Measurements from ENCODE around the gene NECAB2. TPM values are rescaled to one million over a fixed set of nuclear protein-coding genes. Genes with fewer than 3 reads are reported as not detected.
A peak's percentile ranks its signal among the peaks of the same experiment; 100 is the strongest.

Gene NECAB2
- total and polyA plus RNA-seq, 2 experiments from 2014 or later: 1.6 to 5.1 TPM

GRCh38 chr16:84021488-84021887 is 53.4 kb downstream of the NECAB2 start:
- no peak overlapping the region for H3K4me2 ChIP-seq
- TF ChIP-seq, protein P1, sequence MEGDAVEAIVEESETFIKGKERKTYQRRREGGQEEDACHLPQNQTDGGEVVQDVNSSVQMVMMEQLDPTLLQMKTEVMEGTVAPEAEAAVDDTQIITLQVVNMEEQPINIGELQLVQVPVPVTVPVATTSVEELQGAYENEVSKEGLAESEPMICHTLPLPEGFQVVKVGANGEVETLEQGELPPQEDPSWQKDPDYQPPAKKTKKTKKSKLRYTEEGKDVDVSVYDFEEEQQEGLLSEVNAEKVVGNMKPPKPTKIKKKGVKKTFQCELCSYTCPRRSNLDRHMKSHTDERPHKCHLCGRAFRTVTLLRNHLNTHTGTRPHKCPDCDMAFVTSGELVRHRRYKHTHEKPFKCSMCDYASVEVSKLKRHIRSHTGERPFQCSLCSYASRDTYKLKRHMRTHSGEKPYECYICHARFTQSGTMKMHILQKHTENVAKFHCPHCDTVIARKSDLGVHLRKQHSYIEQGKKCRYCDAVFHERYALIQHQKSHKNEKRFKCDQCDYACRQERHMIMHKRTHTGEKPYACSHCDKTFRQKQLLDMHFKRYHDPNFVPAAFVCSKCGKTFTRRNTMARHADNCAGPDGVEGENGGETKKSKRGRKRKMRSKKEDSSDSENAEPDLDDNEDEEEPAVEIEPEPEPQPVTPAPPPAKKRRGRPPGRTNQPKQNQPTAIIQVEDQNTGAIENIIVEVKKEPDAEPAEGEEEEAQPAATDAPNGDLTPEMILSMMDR (conservative IDR thresholded peaks at IDR 0.05; ENCODE audit: low read depth in 2 of 2): no peak
- TF ChIP-seq EZH2 (IDR thresholded peaks at IDR 0.05; ENCODE audit: low read depth, unreplicated experiment) (no peak), ETS1 (IDR thresholded peaks at IDR 0.05) (no peak)
- DNase-seq (ENCODE audit: low spot score) (no peak), ATAC-seq (no peak)
- H3K4me1 ChIP-seq (ENCODE audit: insufficient read depth): no peaks in the 10 kb centered on the region
- no peaks in the 10 kb centered on the region for H3K27me3 ChIP-seq (ENCODE audit: insufficient read depth)
- no peaks in the 10 kb centered on the region for H3F3A ChIP-seq (replicated peaks; ENCODE audit: low read depth)
- H3K27ac Mint-ChIP-seq: no peak overlapping the region
- H4K20me1 ChIP-seq (replicated peaks; ENCODE audit: insufficient read depth): no peaks in the 10 kb centered on the region
- no peak overlapping the region for H3K4me3 Mint-ChIP-seq
- H3K27me3 Mint-ChIP-seq (ENCODE audit: insufficient read depth, low read depth, poor library complexity): peaks cover 12% of the 10 kb centered on the region
- H3K9me2 ChIP-seq (ENCODE audit: insufficient read depth): no peaks in the 10 kb centered on the region
- H3K36me3 ChIP-seq (ENCODE audit: insufficient read depth): no peaks in the 10 kb centered on the region
- H3K36me3 Mint-ChIP-seq (ENCODE audit: low read depth): peaks cover 13% of the 10 kb centered on the region
- H2AFZ ChIP-seq: no peak overlapping the region
- H3K4me3 ChIP-seq: no peak overlapping the region
- H3K27ac ChIP-seq (ENCODE audit: low read depth): no peak overlapping the region
- peaks cover 29% of the 10 kb centered on the region for H3K9me3 Mint-ChIP-seq
- no peaks in the 10 kb centered on the region for H3K79me2 ChIP-seq (replicated peaks; ENCODE audit: insufficient read depth)
- H3K4me1 Mint-ChIP-seq: peaks cover 13% of the 10 kb centered on the region

GRCh38 chr16:84022644-84023043 is 54.6 kb downstream of the NECAB2 start:
- H3K36me3 ChIP-seq (ENCODE audit: insufficient read depth): no peaks in the 10 kb centered on the region
- Mint-ChIP-seq H3K9me3 (peaks cover 29% of the 10 kb centered on the region), H3K27ac (peak overlapping the region; percentile 40; the same call in 1 of the 2 replicates), H3K36me3 (ENCODE audit: low read depth) (peaks cover 13% of the 10 kb centered on the region), H3K4me3 (no peak overlapping the region), H3K27me3 (ENCODE audit: insufficient read depth, low read depth, poor library complexity) (peaks cover 14% of the 10 kb centered on the region), H3K4me1 (peaks cover 18% of the 10 kb centered on the region)
- no peak overlapping the region for H3K4me2 ChIP-seq
- peak; percentile 55 for ATAC-seq
- no peak for DNase-seq (ENCODE audit: low spot score)
- H3K79me2 ChIP-seq (replicated peaks; ENCODE audit: insufficient read depth): no peaks in the 10 kb centered on the region
- H3K27ac ChIP-seq (ENCODE audit: low read depth): no peak overlapping the region
- no peaks in the 10 kb centered on the region for H3K9me2 ChIP-seq (ENCODE audit: insufficient read depth)
- no peaks in the 10 kb centered on the region for H3K4me1 ChIP-seq (ENCODE audit: insufficient read depth)
- H3F3A ChIP-seq (replicated peaks; ENCODE audit: low read depth): no peaks in the 10 kb centered on the region
- H2AFZ ChIP-seq: peak overlapping the region; percentile 83
- H3K4me3 ChIP-seq: no peak overlapping the region
- H3K27me3 ChIP-seq (ENCODE audit: insufficient read depth): no peaks in the 10 kb centered on the region
- no peaks in the 10 kb centered on the region for H4K20me1 ChIP-seq (replicated peaks; ENCODE audit: insufficient read depth)
- no peak for TF ChIP-seq ZNF114 (CRISPR knock-in tag; IDR thresholded peaks at IDR 0.05)
- no peak for TF ChIP-seq EZH2 (IDR thresholded peaks at IDR 0.05; ENCODE audit: low read depth, unreplicated experiment)
- TF ChIP-seq NANOG (IDR thresholded peaks at IDR 0.05; ENCODE audit: borderline replicate concordance): no peak
- TF ChIP-seq EZH2phosphoT487 (IDR thresholded peaks at IDR 0.05; ENCODE audit: unreplicated experiment): no peak
- TF ChIP-seq, protein P1 (conservative IDR thresholded peaks at IDR 0.05; ENCODE audit: low read depth in 2 of 2): no peak
- no peak for TF ChIP-seq STAT1 (IDR thresholded peaks at IDR 0.05; ENCODE audit: unreplicated experiment)
- TF ChIP-seq, protein P2, sequence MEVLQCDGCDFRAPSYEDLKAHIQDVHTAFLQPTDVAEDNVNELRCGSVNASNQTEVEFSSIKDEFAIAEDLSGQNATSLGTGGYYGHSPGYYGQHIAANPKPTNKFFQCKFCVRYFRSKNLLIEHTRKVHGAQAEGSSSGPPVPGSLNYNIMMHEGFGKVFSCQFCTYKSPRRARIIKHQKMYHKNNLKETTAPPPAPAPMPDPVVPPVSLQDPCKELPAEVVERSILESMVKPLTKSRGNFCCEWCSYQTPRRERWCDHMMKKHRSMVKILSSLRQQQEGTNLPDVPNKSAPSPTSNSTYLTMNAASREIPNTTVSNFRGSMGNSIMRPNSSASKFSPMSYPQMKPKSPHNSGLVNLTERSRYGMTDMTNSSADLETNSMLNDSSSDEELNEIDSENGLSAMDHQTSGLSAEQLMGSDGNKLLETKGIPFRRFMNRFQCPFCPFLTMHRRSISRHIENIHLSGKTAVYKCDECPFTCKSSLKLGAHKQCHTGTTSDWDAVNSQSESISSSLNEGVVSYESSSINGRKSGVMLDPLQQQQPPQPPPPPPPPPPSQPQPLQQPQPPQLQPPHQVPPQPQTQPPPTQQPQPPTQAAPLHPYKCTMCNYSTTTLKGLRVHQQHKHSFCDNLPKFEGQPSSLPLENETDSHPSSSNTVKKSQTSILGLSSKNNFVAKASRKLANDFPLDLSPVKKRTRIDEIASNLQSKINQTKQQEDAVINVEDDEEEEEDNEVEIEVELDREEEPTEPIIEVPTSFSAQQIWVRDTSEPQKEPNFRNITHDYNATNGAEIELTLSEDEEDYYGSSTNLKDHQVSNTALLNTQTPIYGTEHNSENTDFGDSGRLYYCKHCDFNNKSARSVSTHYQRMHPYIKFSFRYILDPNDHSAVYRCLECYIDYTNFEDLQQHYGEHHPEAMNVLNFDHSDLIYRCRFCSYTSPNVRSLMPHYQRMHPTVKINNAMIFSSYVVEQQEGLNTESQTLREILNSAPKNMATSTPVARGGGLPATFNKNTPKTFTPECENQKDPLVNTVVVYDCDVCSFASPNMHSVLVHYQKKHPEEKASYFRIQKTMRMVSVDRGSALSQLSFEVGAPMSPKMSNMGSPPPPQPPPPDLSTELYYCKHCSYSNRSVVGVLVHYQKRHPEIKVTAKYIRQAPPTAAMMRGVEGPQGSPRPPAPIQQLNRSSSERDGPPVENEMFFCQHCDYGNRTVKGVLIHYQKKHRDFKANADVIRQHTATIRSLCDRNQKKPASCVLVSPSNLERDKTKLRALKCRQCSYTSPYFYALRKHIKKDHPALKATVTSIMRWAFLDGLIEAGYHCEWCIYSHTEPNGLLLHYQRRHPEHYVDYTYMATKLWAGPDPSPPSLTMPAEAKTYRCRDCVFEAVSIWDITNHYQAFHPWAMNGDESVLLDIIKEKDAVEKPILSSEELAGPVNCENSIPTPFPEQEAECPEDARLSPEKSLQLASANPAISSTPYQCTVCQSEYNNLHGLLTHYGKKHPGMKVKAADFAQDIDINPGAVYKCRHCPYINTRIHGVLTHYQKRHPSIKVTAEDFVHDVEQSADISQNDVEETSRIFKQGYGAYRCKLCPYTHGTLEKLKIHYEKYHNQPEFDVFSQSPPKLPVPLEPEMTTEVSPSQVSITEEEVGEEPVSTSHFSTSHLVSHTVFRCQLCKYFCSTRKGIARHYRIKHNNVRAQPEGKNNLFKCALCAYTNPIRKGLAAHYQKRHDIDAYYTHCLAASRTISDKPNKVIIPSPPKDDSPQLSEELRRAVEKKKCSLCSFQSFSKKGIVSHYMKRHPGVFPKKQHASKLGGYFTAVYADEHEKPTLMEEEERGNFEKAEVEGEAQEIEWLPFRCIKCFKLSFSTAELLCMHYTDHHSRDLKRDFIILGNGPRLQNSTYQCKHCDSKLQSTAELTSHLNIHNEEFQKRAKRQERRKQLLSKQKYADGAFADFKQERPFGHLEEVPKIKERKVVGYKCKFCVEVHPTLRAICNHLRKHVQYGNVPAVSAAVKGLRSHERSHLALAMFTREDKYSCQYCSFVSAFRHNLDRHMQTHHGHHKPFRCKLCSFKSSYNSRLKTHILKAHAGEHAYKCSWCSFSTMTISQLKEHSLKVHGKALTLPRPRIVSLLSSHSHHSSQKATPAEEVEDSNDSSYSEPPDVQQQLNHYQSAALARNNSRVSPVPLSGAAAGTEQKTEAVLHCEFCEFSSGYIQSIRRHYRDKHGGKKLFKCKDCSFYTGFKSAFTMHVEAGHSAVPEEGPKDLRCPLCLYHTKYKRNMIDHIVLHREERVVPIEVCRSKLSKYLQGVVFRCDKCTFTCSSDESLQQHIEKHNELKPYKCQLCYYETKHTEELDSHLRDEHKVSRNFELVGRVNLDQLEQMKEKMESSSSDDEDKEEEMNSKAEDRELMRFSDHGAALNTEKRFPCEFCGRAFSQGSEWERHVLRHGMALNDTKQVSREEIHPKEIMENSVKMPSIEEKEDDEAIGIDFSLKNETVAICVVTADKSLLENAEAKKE (CRISPR knock-in tag; IDR thresholded peaks at IDR 0.05): no peak
- no peak for TF ChIP-seq CREB1 (CRISPR knock-in tag; IDR thresholded peaks at IDR 0.05; ENCODE audit: low read depth)
- TF ChIP-seq JUNB (IDR thresholded peaks at IDR 0.05; ENCODE audit: unreplicated experiment): no peak
- TF ChIP-seq ZNF331 (CRISPR knock-in tag; IDR thresholded peaks at IDR 0.05; ENCODE audit: low read depth): no peak

Measured in GM23338 (cell line).